ENCODE measurements around the gene COX19.

COX19 gene

DNA sequence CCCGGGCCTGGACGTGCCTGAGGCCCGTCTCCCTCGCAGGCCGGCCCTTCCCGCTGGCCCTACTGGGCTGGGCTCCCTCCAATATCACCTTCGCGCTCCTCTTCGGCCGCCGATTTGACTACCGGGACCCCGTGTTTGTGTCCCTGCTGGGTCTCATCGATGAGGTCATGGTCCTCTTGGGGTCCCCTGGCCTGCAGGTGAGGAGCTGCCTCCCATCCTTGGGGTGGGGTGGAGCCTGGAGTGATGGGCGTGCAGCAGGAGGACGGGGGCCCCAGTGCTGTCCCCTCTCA is 9.7 kb upstream of the COX19 start:
- TF ChIP-seq EZH2 (IDR thresholded peaks at IDR 0.05), result no peak
- TF ChIP-seq POLR2AphosphoS5 (IDR thresholded peaks at IDR 0.05; ENCODE audit: borderline replicate concordance, low read depth, low read length), result no peak
- no peak for TF ChIP-seq FOXP2 (optimal IDR thresholded peaks at IDR 0.05; ENCODE audit: control extremely low read depth, extremely low read length, insufficient read depth)
- H3K9me3 ChIP-seq (ENCODE audit: low read depth, low read length), result no peaks in the 10 kb centered on the region
- no peak overlapping the region for H3K9ac ChIP-seq (ENCODE audit: insufficient read length)
- H3K27ac ChIP-seq, result no peak overlapping the region
- H3K4me3 ChIP-seq, result no peak overlapping the region
- H3K36me3 ChIP-seq (ENCODE audit: insufficient read depth, low read length), result no peaks in the 10 kb centered on the region
- DNase-seq (ENCODE audit: low read depth, low spot score), result no peak

DNA sequence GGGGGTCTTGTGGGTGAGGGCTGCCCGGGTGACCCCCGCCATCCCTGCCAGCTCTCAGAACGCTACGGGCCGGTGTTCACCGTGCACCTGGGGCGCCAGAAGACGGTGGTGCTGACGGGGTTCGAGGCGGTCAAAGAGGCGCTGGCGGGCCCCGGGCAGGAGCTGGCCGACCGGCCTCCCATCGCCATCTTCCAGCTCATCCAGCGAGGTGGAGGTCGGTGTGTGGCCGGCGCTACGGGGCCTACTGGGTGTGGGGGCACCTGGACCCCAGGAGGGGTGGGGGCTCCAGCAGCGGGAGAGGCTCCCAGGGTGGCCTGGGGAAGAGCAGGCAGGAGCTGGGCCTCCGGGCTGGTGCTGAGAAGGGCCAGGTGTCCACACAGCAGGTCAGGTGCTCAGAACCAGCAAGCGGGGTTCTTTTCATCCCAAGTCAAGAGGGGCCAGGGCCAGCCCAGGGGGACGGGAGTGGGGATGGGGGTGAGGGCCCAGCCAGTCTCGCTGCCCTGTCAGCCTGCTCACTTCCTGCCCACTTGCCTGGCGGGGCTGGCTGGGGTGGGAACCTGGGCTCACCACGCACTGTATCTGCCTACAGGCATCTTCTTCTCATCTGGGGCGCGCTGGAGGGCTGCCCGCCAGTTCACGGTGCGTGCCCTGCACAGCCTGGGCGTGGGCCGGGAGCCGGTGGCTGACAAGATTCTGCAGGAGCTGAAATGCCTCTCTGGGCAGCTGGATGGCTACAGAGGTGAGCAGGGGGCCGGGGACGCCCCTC is 9.2 kb upstream of the COX19 start:
- H3K4me3 ChIP-seq, result no peak overlapping the region
- H3K9me3 ChIP-seq (ENCODE audit: low read depth, low read length), result no peaks in the 10 kb centered on the region
- DNase-seq (ENCODE audit: low read depth, low spot score), result no peak
- TF ChIP-seq FOXP2 (optimal IDR thresholded peaks at IDR 0.05; ENCODE audit: control extremely low read depth, extremely low read length, insufficient read depth), result no peak
- TF ChIP-seq POLR2AphosphoS5 (IDR thresholded peaks at IDR 0.05; ENCODE audit: borderline replicate concordance, low read depth, low read length), result no peak
- TF ChIP-seq EZH2 (IDR thresholded peaks at IDR 0.05), result no peak
- no peak overlapping the region for H3K27ac ChIP-seq
- no peak overlapping the region for H3K9ac ChIP-seq (ENCODE audit: insufficient read length)
- no peaks in the 10 kb centered on the region for H3K36me3 ChIP-seq (ENCODE audit: insufficient read depth, low read length)

DNA sequence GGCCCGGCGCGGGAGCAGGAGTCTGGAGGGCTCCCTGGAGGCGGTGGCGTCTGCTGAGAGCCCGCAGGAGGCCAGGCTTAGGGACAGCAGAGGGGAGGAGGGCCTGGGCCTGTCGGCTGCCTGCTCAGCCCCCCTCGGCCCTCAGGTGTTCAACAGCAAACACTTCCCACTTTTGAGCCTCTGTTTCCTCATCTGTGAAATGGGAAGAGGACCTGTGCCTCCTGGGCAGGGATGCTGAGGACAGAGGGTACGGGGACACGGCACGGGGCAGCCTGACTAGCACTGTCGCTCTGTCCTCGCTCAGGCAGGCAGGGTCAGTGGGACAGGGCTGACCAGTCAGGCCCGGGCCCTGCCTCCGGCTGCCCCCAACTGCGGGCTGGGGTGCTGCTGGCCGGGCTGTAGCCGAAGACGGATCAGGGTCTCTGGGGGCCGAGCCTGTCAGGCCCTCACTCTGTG is 8.3 kb upstream of the COX19 start:
- Histone ChIP-seq H3K9ac (ENCODE audit: insufficient read length) (no peak overlapping the region), H3K36me3 (ENCODE audit: insufficient read depth, low read length) (no peaks in the 10 kb centered on the region), H3K9me3 (ENCODE audit: low read depth, low read length) (no peaks in the 10 kb centered on the region), H3K4me3 (no peak overlapping the region), H3K27ac (no peak overlapping the region)
- no peak for DNase-seq (ENCODE audit: low read depth, low spot score)
- TF ChIP-seq FOXP2 (optimal IDR thresholded peaks at IDR 0.05; ENCODE audit: control extremely low read depth, extremely low read length, insufficient read depth) (no peak), POLR2AphosphoS5 (IDR thresholded peaks at IDR 0.05; ENCODE audit: borderline replicate concordance, low read depth, low read length) (no peak), EZH2 (IDR thresholded peaks at IDR 0.05) (no peak)

DNA sequence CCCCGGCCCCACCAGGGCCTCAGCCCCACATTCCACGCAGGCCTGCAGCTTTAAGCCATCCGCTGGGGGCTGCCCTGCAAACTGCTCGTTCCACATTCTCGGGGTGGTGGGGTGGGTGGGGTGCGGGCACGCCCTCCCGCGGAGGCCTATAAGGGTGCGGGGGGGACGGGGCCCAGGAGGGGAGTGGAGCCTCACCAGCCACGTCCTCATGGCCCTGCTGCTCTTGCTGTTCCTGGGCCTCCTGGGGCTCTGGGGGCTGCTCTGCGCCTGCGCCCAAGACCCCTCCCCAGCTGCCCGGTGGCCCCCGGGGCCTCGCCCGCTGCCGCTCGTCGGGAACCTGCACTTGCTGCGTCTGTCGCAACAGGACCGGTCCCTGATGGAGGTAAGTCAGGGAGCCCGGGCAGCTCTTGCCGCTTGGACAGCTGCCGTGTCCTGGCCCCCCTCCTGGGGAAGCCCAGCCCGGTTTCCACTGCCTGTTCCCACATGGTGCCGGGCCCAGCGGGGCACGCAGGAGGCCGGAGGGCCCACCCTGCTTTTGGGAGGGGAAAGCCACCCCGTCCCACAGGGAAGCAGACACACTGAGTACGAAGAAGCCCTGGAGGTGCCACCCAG is 7.8 kb upstream of the COX19 start, which contains the start of gene CYP2W1:
Gene CYP2W1, plus strand, starts transcription at position 178 of the 612 bp plus-strand sequence. Its CDS starts 31 bp downstream, at position 209.
- DNase-seq (ENCODE audit: low read depth, low spot score), result no peak
- Histone ChIP-seq H3K9ac (ENCODE audit: insufficient read length) (no peak within 1 kb of the TSS), H3K9me3 (ENCODE audit: low read depth, low read length) (no peaks in the 10 kb centered on the region), H3K36me3 (ENCODE audit: insufficient read depth, low read length) (no peaks in the 10 kb centered on the region), H3K4me3 (no peak within 1 kb of the TSS), H3K27ac (no peak within 1 kb of the TSS)
- TF ChIP-seq EZH2 (IDR thresholded peaks at IDR 0.05), result no peak
- TF ChIP-seq POLR2AphosphoS5 (IDR thresholded peaks at IDR 0.05; ENCODE audit: borderline replicate concordance, low read depth, low read length), result no peak
- TF ChIP-seq FOXP2 (optimal IDR thresholded peaks at IDR 0.05; ENCODE audit: control extremely low read depth, extremely low read length, insufficient read depth), result no peak

DNA sequence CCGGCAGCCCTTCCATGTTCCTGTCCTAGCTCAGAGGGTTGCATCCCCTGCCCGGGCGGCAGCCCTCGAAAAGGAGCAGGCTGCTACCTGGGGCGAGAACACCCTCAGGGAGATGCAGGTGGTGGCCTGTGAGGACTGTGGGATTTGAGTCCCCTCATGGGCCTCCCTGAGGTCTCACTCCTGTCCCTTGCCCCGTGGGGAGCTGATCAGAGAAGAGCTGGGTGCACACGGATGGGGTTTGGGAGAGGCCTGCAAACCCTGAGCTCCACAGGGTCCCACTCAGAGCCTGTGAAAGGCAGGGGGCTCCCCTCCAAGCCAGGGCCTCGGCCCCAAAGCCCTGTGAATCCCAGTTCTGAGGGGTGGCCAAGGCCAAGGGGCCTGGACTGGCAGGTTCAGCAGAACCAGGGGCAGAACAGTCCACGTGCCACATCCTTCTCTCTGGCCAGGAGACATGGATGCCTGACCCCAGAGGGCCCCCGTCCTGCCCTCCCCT is 7.2 kb upstream of the COX19 start:
- no peak overlapping the region for H3K4me3 ChIP-seq
- H3K9me3 ChIP-seq (ENCODE audit: low read depth, low read length), result no peaks in the 10 kb centered on the region
- H3K27ac ChIP-seq, result no peak overlapping the region
- no peaks in the 10 kb centered on the region for H3K36me3 ChIP-seq (ENCODE audit: insufficient read depth, low read length)
- DNase-seq (ENCODE audit: low read depth, low spot score), result no peak
- TF ChIP-seq POLR2AphosphoS5 (IDR thresholded peaks at IDR 0.05; ENCODE audit: borderline replicate concordance, low read depth, low read length), result no peak
- no peak for TF ChIP-seq FOXP2 (optimal IDR thresholded peaks at IDR 0.05; ENCODE audit: control extremely low read depth, extremely low read length, insufficient read depth)
- TF ChIP-seq EZH2 (IDR thresholded peaks at IDR 0.05), result no peak
- H3K9ac ChIP-seq (ENCODE audit: insufficient read length), result no peak overlapping the region

DNA sequence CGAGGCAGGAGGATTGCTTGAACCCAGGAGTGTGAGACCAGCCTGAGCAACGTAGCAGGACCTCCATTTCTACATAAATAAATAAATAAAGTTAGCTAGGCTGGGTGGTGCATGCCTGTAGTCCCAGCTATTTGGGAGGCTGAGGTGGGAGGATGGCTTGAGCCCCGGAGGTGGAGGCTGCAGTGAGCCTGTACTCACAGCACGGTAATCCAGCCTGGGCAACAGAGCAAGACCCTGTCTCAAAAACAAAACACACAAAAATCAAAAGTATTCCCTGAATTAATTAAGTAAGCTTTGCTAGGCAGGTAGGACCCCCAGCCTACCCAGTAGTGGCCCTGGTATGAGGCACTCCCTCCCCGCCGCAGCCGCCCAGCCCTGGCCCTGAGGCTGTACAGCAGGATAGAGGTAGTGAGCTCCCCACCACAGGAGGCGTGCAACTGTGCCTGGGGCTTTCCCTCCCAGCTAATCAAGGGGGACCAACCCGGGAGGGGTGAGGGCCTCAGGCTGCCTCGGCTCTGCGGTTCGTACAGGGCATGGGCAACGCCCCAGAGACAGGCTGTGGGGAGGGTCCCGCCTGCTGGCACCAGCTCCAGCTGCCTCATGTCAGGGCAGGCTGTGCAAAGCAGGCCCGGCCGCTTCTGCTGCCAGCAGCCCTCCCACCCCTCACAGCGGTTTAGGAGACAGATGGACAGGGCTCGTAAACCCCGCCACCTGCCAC is 6.6 kb upstream of the COX19 start:
- Histone ChIP-seq H3K4me3 (no peak overlapping the region), H3K9me3 (ENCODE audit: low read depth, low read length) (no peaks in the 10 kb centered on the region), H3K27ac (no peak overlapping the region), H3K36me3 (ENCODE audit: insufficient read depth, low read length) (no peaks in the 10 kb centered on the region), H3K9ac (ENCODE audit: insufficient read length) (no peak overlapping the region)
- DNase-seq (ENCODE audit: low read depth, low spot score), result no peak
- TF ChIP-seq POLR2AphosphoS5 (IDR thresholded peaks at IDR 0.05; ENCODE audit: borderline replicate concordance, low read depth, low read length) (no peak), FOXP2 (optimal IDR thresholded peaks at IDR 0.05; ENCODE audit: control extremely low read depth, extremely low read length, insufficient read depth) (no peak), EZH2 (IDR thresholded peaks at IDR 0.05) (no peak)

DNA sequence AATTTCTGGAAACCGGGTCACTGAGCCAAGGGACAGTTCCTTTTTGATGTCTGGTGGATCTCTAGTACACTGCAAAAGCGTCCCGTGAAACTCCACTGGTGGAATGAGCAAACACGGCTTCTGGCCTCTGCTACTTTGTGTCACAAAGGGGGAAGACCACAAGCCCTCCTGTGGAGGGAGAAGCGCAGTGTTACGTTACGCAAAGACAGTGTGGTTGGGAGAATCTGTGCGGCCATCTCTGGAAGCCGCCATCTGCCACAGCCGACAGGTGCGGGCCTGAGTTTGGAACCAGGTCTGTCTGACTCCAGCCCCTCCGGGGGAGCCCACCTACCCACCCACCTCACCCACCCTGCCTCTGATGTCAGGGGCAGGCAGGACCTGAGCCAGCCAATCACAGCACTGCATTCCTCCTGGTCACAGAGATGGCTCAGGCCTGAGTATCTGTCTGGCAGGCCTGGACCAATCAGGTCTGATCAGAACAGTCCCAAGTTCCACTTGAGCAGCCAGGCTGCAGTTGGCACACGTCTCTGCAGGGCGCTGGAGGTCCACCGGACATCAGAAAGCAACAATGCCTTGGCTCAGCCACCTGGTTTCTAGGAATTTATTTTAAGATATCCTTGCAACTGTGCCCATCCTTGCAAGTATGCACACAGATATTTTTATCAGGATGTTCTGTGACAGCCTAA is 4.7 kb upstream of the COX19 start:
- Histone ChIP-seq H3K27ac (no peak overlapping the region), H3K9ac (ENCODE audit: insufficient read length) (no peak overlapping the region), H3K36me3 (ENCODE audit: insufficient read depth, low read length) (no peaks in the 10 kb centered on the region), H3K9me3 (ENCODE audit: low read depth, low read length) (no peaks in the 10 kb centered on the region), H3K4me3 (no peak overlapping the region)
- DNase-seq (ENCODE audit: low read depth, low spot score), result no peak
- TF ChIP-seq FOXP2 (optimal IDR thresholded peaks at IDR 0.05; ENCODE audit: control extremely low read depth, extremely low read length, insufficient read depth) (no peak), POLR2AphosphoS5 (IDR thresholded peaks at IDR 0.05; ENCODE audit: borderline replicate concordance, low read depth, low read length) (no peak), EZH2 (IDR thresholded peaks at IDR 0.05) (no peak)

DNA sequence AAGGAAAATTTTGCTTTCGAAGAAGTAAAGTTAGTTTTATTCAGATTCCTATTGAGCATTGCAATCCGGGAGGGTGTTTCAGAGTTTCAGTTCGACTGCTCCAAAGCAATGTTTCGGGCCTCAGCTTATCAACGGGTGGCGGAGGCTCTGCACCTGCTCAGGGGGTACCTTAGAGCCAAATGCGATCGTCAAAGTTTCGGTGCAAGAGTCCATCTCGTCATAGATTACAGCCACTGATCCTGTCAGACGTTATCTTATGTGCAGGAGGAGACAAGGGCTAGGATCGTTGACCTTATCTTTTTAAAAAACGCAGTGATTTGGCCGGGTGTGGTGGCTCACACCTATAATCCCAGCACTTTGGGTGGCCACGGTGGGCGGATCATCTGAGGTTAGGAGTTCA is 3.8 kb upstream of the COX19 start:
- no peaks in the 10 kb centered on the region for H3K9me3 ChIP-seq (ENCODE audit: low read depth, low read length)
- no peak overlapping the region for H3K4me3 ChIP-seq
- H3K36me3 ChIP-seq (ENCODE audit: insufficient read depth, low read length), result no peaks in the 10 kb centered on the region
- no peak overlapping the region for H3K9ac ChIP-seq (ENCODE audit: insufficient read length)
- no peak overlapping the region for H3K27ac ChIP-seq
- TF ChIP-seq EZH2 (IDR thresholded peaks at IDR 0.05) (no peak), FOXP2 (optimal IDR thresholded peaks at IDR 0.05; ENCODE audit: control extremely low read depth, extremely low read length, insufficient read depth) (no peak), POLR2AphosphoS5 (IDR thresholded peaks at IDR 0.05; ENCODE audit: borderline replicate concordance, low read depth, low read length) (no peak)
- DNase-seq (ENCODE audit: low read depth, low spot score), result no peak
